ENCODE results near the gene ABCA7. TPM values are rescaled to one million over a fixed set of nuclear protein-coding genes. Genes with fewer than 3 reads are reported as not detected.

The ABCA7 gene
- total and polyA plus RNA-seq, 2 of the 13 experiments (the other 11 are each of a cell fraction or from before 2014, with no cell fraction given), result 4.4 to 32.4 TPM

- no peak for TF ChIP-seq ZNF256 (CRISPR knock-in tag; conservative IDR thresholded peaks at IDR 0.05)
- TF ChIP-seq ZNF296 (CRISPR knock-in tag; conservative IDR thresholded peaks at IDR 0.05), result no peak
- TF ChIP-seq U2AF2 (IDR thresholded peaks at IDR 0.05; ENCODE audit: low read depth, low read length), result no peak
- peak; percentile 43 for TF ChIP-seq U2AF1 (optimal IDR thresholded peaks at IDR 0.05; ENCODE audit: low read depth, low read length)
- TF ChIP-seq ZNF432 (CRISPR knock-in tag; IDR thresholded peaks at IDR 0.05; ENCODE audit: borderline replicate concordance), result no peak
- TF ChIP-seq ATF4 (CRISPR knock-in tag; IDR thresholded peaks at IDR 0.05), result no peak
- TF ChIP-seq NPAS2 (CRISPR knock-in tag; IDR thresholded peaks at IDR 0.05; ENCODE audit: borderline replicate concordance), result no peak
- TF ChIP-seq ZNF879 (CRISPR knock-in tag; IDR thresholded peaks at IDR 0.05), result no peak
- 0 out of 2 replicates have a peak, but pooled peaks have one; percentile 54 for TF ChIP-seq ZBTB25 (CRISPR knock-in tag; IDR thresholded peaks at IDR 0.05)
- no peak for TF ChIP-seq ZNF253 (CRISPR knock-in tag; IDR thresholded peaks at IDR 0.05; ENCODE audit: borderline replicate concordance)
- no peak for TF ChIP-seq SALL2 (CRISPR knock-in tag; IDR thresholded peaks at IDR 0.05)
- TF ChIP-seq ZNF335 (CRISPR knock-in tag; IDR thresholded peaks at IDR 0.05), result no peak
- TF ChIP-seq IRF2 (CRISPR knock-in tag; IDR thresholded peaks at IDR 0.05), result peak; percentile 65; the same call in 1 of the 2 replicates
- TF ChIP-seq ZFP62 (CRISPR knock-in tag; IDR thresholded peaks at IDR 0.05), result no peak
- peak; percentile 77 for TF ChIP-seq ZHX1 (CRISPR knock-in tag; IDR thresholded peaks at IDR 0.05; ENCODE audit: low read depth)
- TF ChIP-seq SIN3B (IDR thresholded peaks at IDR 0.05; ENCODE audit: low read length), result no peak
- TF ChIP-seq HOXA9 (CRISPR knock-in tag; IDR thresholded peaks at IDR 0.05; ENCODE audit: borderline replicate concordance), result no peak
- TF ChIP-seq ZNF883 (CRISPR knock-in tag; IDR thresholded peaks at IDR 0.05; ENCODE audit: not compliant biosample characterization), result no peak
- TF ChIP-seq ARHGAP35 (CRISPR knock-in tag; IDR thresholded peaks at IDR 0.05; ENCODE audit: borderline replicate concordance), result 0 out of 2 replicates have a peak, but pooled peaks have one; percentile 54
- TF ChIP-seq ZNF816 (CRISPR knock-in tag; IDR thresholded peaks at IDR 0.05; ENCODE audit: borderline replicate concordance), result no peak
- peak; percentile 60; the same call in 1 of the 2 replicates for TF ChIP-seq ZNF710 (CRISPR knock-in tag; IDR thresholded peaks at IDR 0.05; ENCODE audit: borderline replicate concordance)
- TF ChIP-seq CCAR2 (optimal IDR thresholded peaks at IDR 0.05; ENCODE audit: low read depth, low read length), result no peak
- no peak for TF ChIP-seq ZNF891 (CRISPR knock-in tag; IDR thresholded peaks at IDR 0.05)
- no peak for TF ChIP-seq ZMAT5 (CRISPR knock-in tag; IDR thresholded peaks at IDR 0.05; ENCODE audit: borderline replicate concordance, low read depth)
Observed at GRCh38 chr19:993361-993830, 46.5 kb upstream of the ABCA7 start (continued).

Measured in HepG2 (cell line).